Liver (tissue), 9 donors: ENCODE results near the gene SLC37A2. TPM values are rescaled to one million over a fixed set of nuclear protein-coding genes. Genes with fewer than 3 reads are reported as not detected.

Experiments
- DNase-seq: peaks from one replicate; pipeline ENCODE4 v3.0.0-alpha.2; 2017; ENCODE audit warnings: low spot score
- H3K27ac ChIP-seq, 2 donors: one replicate each; pipeline ENCODE4 v1.7.0; 2013; ENCODE audit warnings: inconsistent platforms in 2 of 2, low read length in 2 of 2, control low read depth in 1 of 2, low read depth in 1 of 2, mild to moderate bottlenecking in 1 of 2
- H3K27me3 ChIP-seq, 4 donors: one replicate each; pipeline versions ENCODE4 v1.6.1 to v1.7.0; 2013; ENCODE audit warnings: low read length in 3 of 4, inconsistent platforms in 1 of 4, mild to moderate bottlenecking in 1 of 4, moderate library complexity in 1 of 4; ENCODE audit not compliant: control insufficient read depth in 4 of 4, insufficient read depth in 4 of 4
- H3K36me3 ChIP-seq, 4 donors: one replicate each; pipeline versions ENCODE4 v1.6.1 to v1.7.0; 2013; ENCODE audit warnings: low read length in 3 of 4, mild to moderate bottlenecking in 3 of 4, low read depth in 1 of 4, moderate library complexity in 1 of 4; ENCODE audit not compliant: control insufficient read depth in 4 of 4, insufficient read depth in 3 of 4
- H3K4me1 ChIP-seq, 4 donors: one replicate each; pipeline versions ENCODE4 v1.6.1 to v1.7.0; 2013; ENCODE audit warnings: low read length in 3 of 4, mild to moderate bottlenecking in 3 of 4, moderate library complexity in 1 of 4; ENCODE audit not compliant: control insufficient read depth in 4 of 4, insufficient read depth in 4 of 4
- H3K4me3 ChIP-seq, 3 donors: one replicate each; pipeline versions ENCODE4 v1.6.1 to v1.7.0; 2013; ENCODE audit warnings: low read length in 3 of 3, control low read depth in 1 of 3, low read depth in 1 of 3, mild to moderate bottlenecking in 1 of 3
- H3K9ac ChIP-seq, 2 donors: one replicate each; pipeline ENCODE4 v1.7.0; 2013; ENCODE audit warnings: low read length in 2 of 2, mild to moderate bottlenecking in 2 of 2, moderate library complexity in 2 of 2, control low read depth in 1 of 2, low read depth in 1 of 2
- H3K9me3 ChIP-seq, 4 donors: one replicate each; pipeline versions ENCODE4 v1.6.1 to v1.7.0; 2013; ENCODE audit warnings: low read length in 3 of 4; ENCODE audit not compliant: control insufficient read depth in 4 of 4
- CTCF ChIP-seq: fragments of 150-350 bp; IDR thresholded peaks from 2 replicates; pipeline ENCODE4 v1.5.1; 2017; ENCODE audit warnings: improper control_type of control experiment, low read depth, low read length; ENCODE audit not compliant: missing input control
- EGR1 ChIP-seq, 2 donors: IDR thresholded peaks; 2 replicates each; pipeline ENCODE4 v1.6.1; 2016 to 2018; ENCODE audit warnings: antibody characterized with exemption in 2 of 2, low read depth in 2 of 2
- FOXA1 ChIP-seq: IDR thresholded peaks from 2 replicates; pipeline ENCODE4 v1.6.1; 2016; ENCODE audit warnings: antibody characterized with exemption
- GABPA ChIP-seq, 2 donors: IDR thresholded peaks in 1 of 2; conservative IDR thresholded peaks in 1 of 2; 2 replicates each; pipeline ENCODE4 v1.6.1; 2016; ENCODE audit warnings: antibody characterized with exemption in 2 of 2, mild to moderate bottlenecking in 1 of 2, moderate library complexity in 1 of 2
- HNF4A ChIP-seq, 2 donors: conservative IDR thresholded peaks; 2 replicates each; pipeline ENCODE4 v1.6.1; 2016; ENCODE audit warnings: antibody characterized with exemption in 2 of 2, mild to moderate bottlenecking in 2 of 2
- HNF4G ChIP-seq: IDR thresholded peaks from 2 replicates; pipeline ENCODE4 v1.6.1; 2016; ENCODE audit warnings: antibody characterized with exemption
- JUND ChIP-seq, 2 donors: IDR thresholded peaks; 2 replicates each; pipeline ENCODE4 v1.6.1; 2016; ENCODE audit warnings: antibody characterized with exemption in 2 of 2
- MAX ChIP-seq: IDR thresholded peaks from 2 replicates; pipeline ENCODE4 v1.6.1; 2016; ENCODE audit warnings: antibody characterized with exemption
- NR2F2 ChIP-seq: IDR thresholded peaks from 2 replicates; pipeline ENCODE4 v1.6.1; 2016; ENCODE audit warnings: antibody characterized with exemption
- RAD21 ChIP-seq, 2 donors: IDR thresholded peaks; 2 replicates each; pipeline ENCODE4 v1.6.1; 2016; ENCODE audit warnings: antibody characterized with exemption in 2 of 2, mild to moderate bottlenecking in 2 of 2
- REST ChIP-seq: IDR thresholded peaks from 2 replicates; pipeline ENCODE4 v1.6.1; 2016; ENCODE audit warnings: antibody characterized with exemption, mild to moderate bottlenecking
- RXRA ChIP-seq, 2 donors: IDR thresholded peaks; 2 replicates each; pipeline ENCODE4 v1.6.1; 2017 to 2018; ENCODE audit warnings: antibody characterized with exemption in 2 of 2, mild to moderate bottlenecking in 1 of 2
- ZBTB33 ChIP-seq: IDR thresholded peaks from 2 replicates; pipeline ENCODE4 v1.6.1; 2016; ENCODE audit warnings: antibody characterized with exemption
- WGBS: extraction: QIAGEN DNeasy Blood & Tissue Kit; methylation state at CpG from one replicate; pipeline ENCODE4 v1.1.7; 2013; 5-methylcytosine and 5-hydroxymethylcytosine counted together
- polyA plus RNA-seq, 2 donors: library from polyadenylated mRNA; stranded (reverse) in 1 of 2; unstranded in 1 of 2; fragments of 200-250 nt in 1 of 2; fragments of >200 nt in 1 of 2; fragmentation: Nextera tagmentation in 1 of 2; extraction: Ambion mirVana in 1 of 2; gene quantifications; one replicate each; pipeline versions ENCODE4 v1.2.1 to v1.2.3, GENCODE V29; 2013 to 2015
- total RNA-seq, 2 donors: library from RNA; depleted of rRNA; stranded (reverse); fragments of >200 nt; gene quantifications; one replicate each; pipeline ENCODE4 v1.2.3, GENCODE V29; 2014
- TF ChIP-seq, protein P1 (sequence below): IDR thresholded peaks from 2 replicates; pipeline ENCODE4 v1.6.1; 2016; ENCODE audit warnings: antibody characterized with exemption
- donor health status: healthy.
- donor health status: healthy.
- donor health status: healthy.
- donor health status: healthy.
- donor health status: healthy.

The SLC37A2 gene
- total and polyA plus RNA-seq, 4 donors: 0.51 to 12.3 (median 5.6) TPM

DNA sequence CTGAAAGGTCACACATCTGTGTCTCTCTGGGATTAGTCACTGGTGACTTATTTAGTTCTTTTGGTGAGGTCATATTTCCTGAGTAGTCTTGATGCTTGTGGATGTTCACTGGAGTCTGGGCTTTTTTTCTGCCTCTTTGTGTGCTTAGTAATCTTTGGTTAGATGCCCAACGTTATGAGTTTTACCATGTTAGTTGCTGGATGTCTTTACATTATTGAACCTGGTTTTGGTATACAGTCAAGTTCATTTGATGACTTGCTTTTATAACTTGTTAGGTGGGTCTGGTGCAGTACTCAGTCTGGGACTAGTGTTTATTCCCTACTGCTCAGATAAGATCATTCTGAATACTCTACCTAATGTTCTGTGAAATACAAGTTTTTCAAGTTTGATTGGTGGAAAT is 26.2 kb upstream of the SLC37A2 start (continued):
- TF ChIP-seq CTCF: no peak
- TF ChIP-seq RXRA (IDR thresholded peaks at IDR 0.05): no peak
- no peak for TF ChIP-seq HNF4A (conservative IDR thresholded peaks at IDR 0.05)
- no peak for TF ChIP-seq JUND (IDR thresholded peaks at IDR 0.05)
- TF ChIP-seq FOXA1: no peak
- no peak for TF ChIP-seq ZBTB33

GRCh38 chr11:125049164-125049792 is 13.8 kb upstream of the SLC37A2 start:
- Histone ChIP-seq H3K4me3 (no peak overlapping the region), H3K4me1 (no peaks in the 10 kb centered on the region), H3K27ac (no peak overlapping the region), H3K9ac (no peak overlapping the region), H3K36me3 (no peaks in the 10 kb centered on the region), H3K27me3 (no peaks in the 10 kb centered on the region), H3K9me3 (no peaks in the 10 kb centered on the region)
- WGBS: 92% methylated on average over 4 of the region's 4 CpGs
- no peak for DNase-seq
- TF ChIP-seq EGR1 (IDR thresholded peaks at IDR 0.05; ENCODE audit: low read depth in 2 of 2): no peak
- no peak for TF ChIP-seq GABPA (IDR thresholded peaks at IDR 0.05 in 1 of 2, conservative IDR thresholded peaks at IDR 0.05 in 1 of 2)
- no peak for TF ChIP-seq MAX
- TF ChIP-seq NR2F2: no peak
- TF ChIP-seq, protein P1, sequence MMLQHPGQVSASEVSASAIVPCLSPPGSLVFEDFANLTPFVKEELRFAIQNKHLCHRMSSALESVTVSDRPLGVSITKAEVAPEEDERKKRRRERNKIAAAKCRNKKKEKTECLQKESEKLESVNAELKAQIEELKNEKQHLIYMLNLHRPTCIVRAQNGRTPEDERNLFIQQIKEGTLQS: no peak
- no peak for TF ChIP-seq HNF4A (conservative IDR thresholded peaks at IDR 0.05)
- no peak for TF ChIP-seq HNF4G
- no peak for TF ChIP-seq RAD21 (IDR thresholded peaks at IDR 0.05)
- TF ChIP-seq JUND (IDR thresholded peaks at IDR 0.05): no peak
- no peak for TF ChIP-seq CTCF
- TF ChIP-seq RXRA (IDR thresholded peaks at IDR 0.05): no peak
- no peak for TF ChIP-seq REST
